GM19193 (cell line): Measurements from ENCODE around the gene ERCC5.

Experiments
- POLR2A ChIP-seq: IDR thresholded peaks from 4 replicates; pipeline ENCODE4 v1.6.1; 2011; ENCODE audit not compliant: insufficient read depth, insufficient read length; ENCODE audit errors: extremely low read depth

Gene ERCC5

GRCh38 chr13:102863590-102863989, 17.8 kb downstream of the ERCC5 start:
- no peak for TF ChIP-seq POLR2A

GRCh38 chr13:102868366-102868936, 22.6 kb downstream of the ERCC5 start:
- TF ChIP-seq POLR2A = no peak

DNA sequence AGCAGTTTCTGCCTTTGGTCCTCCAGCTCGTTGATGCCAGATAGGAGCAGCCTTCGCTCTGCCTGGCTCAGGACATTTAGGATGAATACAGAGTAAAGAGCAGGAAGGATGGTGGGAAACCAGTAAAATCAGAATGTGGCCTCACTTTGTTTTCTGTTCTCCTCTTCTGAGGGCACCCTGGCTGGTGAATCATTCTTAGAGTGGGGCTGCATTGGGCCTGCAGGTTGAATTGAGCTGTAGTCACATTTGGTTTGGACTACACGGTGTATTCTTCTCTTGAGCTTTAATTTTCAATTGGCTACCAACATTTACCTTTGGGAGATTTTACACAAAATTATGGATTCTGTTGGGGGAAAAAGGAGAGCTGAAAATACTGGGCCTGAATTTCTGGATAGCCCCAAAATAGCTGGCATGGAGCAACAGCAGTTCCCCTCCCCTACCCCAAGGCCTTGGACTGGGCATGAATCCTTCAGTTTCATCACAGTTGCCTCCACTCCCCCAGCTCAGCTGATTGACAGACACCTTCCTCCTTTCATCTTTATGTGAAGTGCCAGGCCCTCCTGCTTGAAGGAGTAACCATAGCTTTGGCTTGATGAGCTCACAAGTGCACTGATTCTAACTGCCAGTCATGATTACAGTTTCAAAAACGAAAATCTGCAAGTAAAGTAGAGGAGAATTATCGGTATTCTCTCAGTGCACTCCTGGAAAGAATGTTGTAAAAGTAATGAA, 24.3 kb downstream of the ERCC5 start:
- no peak for TF ChIP-seq POLR2A

DNA sequence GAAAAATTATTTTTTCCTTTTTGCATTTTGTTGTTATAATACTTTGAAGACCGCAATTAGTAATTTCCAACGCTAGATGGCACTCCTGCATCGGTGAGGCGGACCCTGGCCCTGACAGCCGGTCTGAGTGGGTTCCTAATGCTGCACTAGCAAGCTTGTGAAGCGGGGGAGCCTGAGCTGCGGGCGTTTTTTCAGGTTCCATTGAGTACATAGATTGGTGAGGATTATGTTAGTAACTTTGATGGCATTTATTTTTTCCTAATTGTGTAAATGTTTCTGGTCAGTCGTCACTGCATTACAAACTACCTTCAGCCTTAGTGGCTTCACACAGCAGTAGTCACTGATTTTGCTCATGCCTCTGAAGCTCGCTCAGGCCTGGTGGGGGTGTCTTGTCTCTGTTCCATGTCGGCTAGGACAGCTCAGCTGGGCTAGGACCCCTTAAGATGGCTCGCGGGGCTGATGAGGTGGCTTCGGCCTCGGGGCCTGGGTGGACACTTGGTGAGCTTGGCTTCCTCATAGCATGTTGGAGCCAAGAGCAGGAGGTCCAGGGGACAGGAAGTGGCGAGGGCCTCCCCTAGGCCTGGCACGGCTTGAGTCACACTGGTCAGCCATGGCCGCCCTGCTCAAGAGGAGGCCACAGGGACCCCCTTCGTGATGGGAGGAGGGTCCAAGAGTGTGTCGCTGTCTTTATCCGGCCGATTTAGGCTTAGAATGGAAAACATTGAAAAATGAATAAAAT, 25.0 kb downstream of the ERCC5 start:
- TF ChIP-seq POLR2A = no peak

- TF ChIP-seq POLR2A = no peak
These were observed 26.3 kb downstream of the ERCC5 start for GRCh38 chr13:102872131-102872530.

DNA sequence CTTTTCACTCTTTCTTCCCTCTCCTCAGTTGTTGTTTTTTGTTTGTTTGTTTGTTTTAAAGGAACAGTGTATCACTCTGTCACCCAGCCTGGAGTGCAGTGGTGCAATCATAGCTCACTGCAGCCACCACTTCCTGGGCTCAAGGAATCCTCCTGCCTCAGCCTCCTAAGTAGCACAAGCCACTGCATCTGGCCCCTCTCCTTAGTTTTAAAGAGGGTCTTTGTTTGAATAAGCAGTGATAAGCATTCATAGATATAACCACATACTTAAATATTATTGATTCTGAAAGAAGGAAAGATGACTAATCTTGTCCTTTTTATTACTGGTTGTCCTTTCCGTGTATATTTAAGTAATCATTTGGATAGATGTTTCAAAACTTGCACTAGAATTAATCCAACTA, 26.7 kb downstream of the ERCC5 start:
- no peak for TF ChIP-seq POLR2A

DNA sequence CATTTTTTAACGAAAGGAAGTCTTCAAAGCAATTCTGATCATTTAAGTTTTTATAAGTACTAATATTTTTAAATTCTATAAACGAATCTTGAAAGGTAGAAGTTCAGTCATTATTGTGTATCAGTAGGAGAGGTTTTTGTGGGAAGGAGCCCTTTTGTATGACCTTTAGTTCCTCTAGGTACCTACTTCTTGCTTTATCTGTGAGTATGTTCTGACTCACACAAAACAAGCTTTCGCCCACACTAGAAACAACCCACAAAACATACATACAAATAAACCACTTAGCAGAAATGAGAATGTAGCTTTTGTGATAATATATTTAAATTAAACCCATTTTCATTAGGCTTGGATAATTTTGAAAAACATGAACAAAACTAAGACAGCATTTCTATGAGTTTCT, 27.8 kb downstream of the ERCC5 start:
- no peak for TF ChIP-seq POLR2A

- no peak for TF ChIP-seq POLR2A
These were observed 29.4 kb downstream of the ERCC5 start for GRCh38 chr13:102875256-102875655.

DNA sequence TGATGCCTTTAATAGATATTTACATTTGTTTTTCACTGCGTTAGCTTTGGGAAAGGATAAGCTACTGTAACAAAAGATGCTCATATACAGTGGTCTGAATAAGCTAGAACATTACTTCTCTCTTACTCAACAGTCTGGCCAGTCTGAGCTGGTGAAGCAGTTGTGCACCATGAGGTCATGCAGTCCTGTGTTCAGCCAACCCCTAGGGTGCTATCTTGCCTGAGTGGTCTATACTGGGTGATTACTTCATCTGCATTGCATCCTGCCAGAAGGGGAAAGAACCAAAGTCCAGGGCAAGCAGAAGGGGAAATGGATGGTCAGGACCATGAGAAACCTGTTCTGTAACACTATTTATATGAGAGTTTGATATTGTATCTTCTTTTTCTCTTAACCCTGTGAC, 31.5 kb downstream of the ERCC5 start:
- no peak for TF ChIP-seq POLR2A

DNA sequence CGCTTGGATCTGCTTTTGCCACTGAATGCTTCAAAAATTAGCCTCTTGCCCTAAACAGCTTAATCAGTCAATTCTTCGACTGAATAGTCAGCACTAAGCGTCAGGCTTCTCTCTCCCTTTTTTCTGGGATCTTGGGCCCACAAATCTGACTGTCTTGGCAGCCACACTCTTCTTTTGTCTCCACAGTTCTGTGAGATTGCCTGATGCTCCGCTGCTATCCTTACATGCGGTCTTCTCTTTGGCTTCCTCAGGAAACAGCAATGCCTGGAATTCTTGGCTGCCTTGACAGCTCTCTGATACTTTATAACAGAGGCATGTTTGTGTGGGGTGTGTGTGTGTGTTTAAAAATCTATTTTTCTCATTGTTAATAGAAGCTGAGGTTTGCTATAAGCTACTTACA, 32.6 kb downstream of the ERCC5 start:
- no peak for TF ChIP-seq POLR2A

- no peak for TF ChIP-seq POLR2A
These were observed 34.1 kb downstream of the ERCC5 start for GRCh38 chr13:102879793-102880499.

DNA sequence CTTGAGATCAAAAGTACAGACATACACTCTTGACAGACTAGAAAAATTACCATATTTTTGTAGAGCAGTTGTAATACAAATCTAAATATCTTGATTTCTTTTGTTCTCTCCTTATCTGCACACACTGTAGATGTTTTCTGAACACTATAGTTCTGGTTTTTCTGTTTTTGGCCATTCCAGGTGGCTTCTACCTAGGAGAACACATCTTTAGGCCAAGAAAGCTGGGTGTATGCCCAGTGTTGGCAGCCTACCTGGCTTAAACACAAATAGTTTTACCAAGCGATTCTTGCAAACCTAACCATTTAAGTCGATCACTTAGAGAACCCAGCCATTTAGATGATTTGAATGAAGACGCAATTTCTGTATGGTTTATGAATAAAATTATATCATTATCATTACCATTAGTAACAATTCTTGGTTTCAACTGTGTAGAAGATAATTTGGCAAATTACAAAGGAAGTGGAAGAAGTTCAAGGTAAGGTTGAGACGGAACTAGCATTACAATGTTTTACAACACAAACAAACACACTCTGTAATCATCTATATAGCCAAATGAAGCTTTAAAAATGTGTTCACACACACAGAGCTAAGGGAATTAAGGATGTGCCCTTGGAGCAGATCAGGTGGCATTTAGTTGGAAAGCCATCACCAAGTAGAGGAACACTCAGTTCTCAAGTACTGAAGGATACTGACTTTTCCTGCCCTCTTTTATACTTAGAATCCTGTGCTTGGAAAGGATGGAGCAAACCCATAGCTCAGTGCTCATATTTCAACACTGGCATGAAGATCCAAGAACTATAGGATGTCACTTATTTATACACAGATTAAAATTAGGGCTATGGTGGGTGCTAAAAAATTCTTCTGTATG, 36.2 kb downstream of the ERCC5 start:
- no peak for TF ChIP-seq POLR2A

- TF ChIP-seq POLR2A = no peak
These were observed 46.7 kb downstream of the ERCC5 start for GRCh38 chr13:102892503-102892902.

DNA sequence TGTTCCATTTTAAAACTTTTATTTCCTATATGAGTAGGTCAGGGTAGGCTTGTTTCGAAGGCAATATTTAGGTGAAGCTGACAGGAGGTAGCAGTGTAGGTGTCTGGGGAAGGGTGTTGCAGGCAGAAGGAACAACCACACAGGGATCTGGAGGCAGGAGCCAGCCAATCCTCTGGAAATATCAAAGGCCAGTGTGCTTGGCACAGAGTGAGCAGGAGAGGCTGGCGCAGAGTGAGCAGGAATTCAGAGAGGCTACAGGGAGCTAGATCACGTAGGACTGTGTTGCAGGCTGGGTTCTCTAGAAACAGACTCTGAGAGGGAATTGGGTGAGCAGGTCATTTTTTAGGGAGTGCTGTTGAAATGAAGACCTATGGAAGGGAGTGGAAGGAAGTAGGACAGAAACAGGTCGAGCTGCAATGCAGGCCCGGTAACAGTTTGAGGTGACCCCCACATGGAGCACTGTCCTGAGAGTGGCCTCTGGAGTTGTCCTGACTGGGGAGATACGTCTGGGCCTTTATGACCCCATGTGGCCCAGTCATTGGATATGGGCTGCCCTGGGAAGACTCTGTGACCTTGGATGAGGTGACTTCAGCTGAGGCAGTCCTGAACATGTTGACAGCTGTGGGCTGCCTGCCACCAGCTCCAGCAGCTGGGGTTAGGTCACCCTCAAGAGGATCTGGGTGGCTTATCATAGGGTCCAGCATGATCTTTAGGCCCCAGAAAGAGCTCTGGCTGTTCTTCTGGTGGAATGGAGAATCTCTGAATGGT, 51.7 kb downstream of the ERCC5 start:
- no peak for TF ChIP-seq POLR2A
